HG02870 (cell line): ENCODE data around the gene EDDM13.
"Not testable (repeated sequence)": the region's sequence is repeated elsewhere in the genome, so short reads cannot be mapped to it uniquely, and the experiment has no call there.

Experiments used
- ATAC-seq: cut with Tn5 transposase; IDR thresholded peaks from one replicate; pipeline ENCODE4 v1.9.1; 2021; ENCODE audit warnings: mild to moderate bottlenecking, moderate library complexity; ENCODE audit not compliant: unreplicated experiment

Gene EDDM13, protein sequence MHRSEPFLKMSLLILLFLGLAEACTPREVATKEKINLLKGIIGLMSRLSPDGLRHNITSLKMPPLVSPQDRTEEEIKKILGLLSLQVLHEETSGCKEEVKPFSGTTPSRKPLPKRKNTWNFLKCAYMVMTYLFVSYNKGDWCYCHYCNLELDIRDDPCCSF

DNA sequence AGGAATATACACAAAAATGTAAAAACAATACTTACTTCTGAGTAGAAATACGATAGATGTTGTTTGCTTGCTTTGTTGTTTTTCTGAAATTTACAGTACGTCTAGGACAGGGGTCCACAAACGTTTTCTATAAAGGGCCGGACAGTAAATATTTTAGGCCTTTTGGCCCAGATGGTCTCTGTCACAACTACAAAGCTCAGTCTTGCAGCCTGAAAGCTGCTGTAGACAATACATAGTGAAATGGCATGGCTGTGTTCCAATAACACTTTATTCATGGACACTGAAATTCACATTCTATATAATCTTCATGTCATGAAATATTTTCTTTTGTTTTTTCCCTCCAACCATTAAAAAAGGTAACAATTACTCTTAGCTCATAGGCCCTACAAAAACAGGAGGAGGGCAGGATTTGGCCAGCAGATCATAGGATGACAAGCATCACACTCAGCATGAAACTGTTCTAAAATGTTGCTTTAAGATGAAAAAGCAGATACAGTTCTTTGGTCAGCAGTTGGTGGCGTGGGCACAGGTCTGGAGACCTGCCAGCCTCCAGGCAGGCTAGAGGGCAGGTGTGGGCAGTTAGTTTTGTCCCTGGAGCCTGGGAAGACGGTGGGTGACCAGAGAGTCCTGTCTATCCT, at the start of gene EDDM13:
Gene EDDM13 (plus strand): TSS at position 588 of the 638 bp plus-strand sequence. CDS start 87 bp downstream, outside the sequence.
- ATAC-seq = no peak

GRCh38 chr19:56222901-56223300, 49.6 kb upstream of the EDDM13 start:
- no peak for ATAC-seq

DNA sequence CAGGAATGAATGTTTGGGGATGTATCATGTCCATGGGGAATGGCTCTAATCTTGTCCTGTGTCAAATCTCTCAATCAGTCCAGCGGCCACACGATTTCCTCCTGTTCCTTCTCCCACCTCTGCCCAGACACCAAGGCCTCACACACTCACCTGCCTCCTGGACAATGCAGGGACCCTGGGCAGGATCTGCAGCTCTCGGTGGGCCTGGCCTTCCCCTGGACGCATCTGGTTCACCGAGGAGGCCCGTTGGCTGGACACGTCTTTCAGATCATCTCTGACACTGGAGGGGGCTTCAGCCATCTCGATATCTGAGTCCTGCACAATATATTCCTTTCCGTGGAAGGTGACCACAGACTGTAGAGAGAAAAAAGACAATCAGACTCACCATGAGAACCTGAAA, 49.1 kb upstream of the EDDM13 start:
- no peak for ATAC-seq

DNA sequence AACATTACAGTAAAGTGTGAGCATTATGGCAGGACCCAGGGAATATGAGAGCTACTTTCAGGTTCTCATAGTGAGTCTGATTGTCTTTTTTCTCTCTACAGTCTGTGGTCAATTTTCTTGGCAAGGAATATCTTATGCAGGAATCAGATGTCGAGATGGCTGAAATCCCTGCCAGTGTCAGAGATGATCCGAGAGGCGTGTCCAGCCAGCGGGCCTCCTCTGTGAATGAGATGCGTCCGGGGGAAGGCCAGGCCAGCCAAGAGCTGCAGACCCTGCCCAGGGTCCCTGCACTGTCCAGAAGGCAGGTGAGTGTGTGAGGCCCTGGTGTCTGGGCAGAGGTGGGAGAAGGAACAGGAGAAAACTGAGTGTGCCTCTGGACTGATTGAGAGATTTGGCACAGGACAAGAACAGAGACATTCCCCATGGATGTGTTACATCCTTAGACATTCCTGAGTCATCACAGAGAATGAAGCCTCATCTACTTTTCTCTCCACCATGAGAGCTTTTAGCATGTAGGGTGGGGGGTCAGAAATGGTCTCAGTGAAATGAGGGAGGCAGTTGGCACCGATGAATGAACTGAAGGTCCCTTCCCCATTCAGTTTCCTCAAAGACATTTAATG, 27.3 kb upstream of the EDDM13 start:
- no peak for ATAC-seq

GRCh38 chr19:56245764-56246163, 26.8 kb upstream of the EDDM13 start:
- not testable (repeated sequence) for ATAC-seq

DNA sequence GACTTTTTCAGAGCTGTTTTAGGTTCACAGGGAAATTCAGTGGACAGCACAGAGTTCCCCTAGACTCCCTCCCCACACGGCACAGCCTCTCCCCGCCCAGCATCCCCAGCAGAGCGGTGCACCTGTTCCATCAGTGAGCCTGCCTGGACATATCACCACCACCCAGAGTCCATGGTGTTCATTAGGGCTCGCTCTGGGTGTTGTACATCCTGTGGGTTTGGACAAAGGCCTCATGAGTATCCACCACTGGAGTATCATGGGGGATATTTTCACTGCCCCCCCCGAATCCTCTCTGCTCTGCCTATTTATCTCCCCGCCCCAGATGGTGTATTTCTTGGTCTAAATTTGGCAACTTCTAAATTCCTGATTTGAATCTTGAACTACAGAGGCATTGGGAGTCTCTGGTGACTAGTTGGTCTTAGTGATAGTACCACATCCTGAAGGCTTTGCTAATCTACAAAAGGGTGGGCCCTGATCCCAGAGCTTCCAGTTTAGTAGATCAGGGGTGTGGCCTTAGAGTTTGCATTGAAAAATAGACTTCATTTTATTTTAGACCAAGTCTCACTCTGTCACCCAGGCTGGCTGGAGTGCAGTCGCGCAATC, 23.7 kb upstream of the EDDM13 start:
- not testable (repeated sequence) for ATAC-seq

- ATAC-seq = no peak
Observed at GRCh38 chr19:56252699-56253422, 19.7 kb upstream of the EDDM13 start.

DNA sequence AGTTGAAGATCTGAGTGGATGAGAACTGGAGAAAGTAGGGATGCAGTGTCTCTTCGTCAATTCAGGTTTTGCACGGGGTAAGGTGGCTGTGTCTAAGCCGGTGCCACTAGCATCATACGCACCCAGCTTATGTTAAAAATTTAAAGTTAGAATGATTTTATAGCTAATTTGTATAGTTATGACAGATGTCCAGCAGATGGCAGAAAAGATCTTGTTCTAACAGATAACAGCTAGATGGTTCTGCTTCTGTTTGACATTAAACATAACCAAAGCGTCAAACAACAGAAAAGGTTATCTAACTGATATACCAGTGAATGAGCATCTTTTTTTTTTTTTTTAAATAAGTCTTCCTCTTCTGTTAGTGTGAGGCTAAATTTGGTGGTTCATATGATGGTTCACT, 18.8 kb upstream of the EDDM13 start:
- no peak for ATAC-seq

DNA sequence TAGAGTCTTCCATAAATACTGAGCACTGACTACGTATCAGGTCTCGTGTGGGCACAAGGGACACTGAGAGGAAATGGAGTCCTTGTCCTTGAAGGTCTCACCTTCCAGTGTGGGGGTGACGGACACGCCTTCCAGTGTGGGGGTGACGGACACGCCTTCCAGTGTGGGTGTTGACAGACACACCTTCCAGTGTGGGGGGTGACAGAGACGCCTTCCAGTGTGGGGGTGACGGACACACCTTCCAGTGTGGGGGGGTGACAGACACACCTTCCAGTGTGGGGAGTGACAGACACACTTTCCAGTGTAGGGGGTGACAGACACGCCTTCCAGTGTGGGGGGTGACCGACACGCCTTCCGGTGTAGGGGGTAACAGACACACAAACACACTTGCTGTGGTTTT, 14.3 kb upstream of the EDDM13 start:
- no peak for ATAC-seq

DNA sequence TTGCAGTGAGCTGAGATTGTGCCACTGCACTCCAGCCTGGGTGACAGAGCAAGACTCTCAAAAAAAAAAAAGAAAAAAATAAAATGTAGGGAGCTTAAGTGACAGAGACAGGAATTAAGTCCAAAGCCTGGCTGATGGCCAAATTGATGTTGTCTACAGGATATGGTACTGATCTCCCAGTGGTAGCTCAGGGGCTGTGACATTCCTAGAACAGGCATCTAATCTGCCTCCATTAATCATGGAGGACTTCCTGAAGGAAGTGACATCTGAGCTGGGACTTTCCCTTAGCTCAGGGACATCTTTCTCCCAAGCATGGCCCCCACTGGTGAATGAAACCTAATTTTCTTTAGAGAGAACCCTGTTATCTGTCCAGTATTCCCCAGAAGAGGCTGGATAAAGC, 11.4 kb upstream of the EDDM13 start:
- no peak for ATAC-seq

- not testable (repeated sequence) for ATAC-seq
Observed at GRCh38 chr19:56261932-56262331, 10.6 kb upstream of the EDDM13 start.

GRCh38 chr19:56263319-56263718, 9.2 kb upstream of the EDDM13 start:
- ATAC-seq = no peak

GRCh38 chr19:56266051-56266450, 6.5 kb upstream of the EDDM13 start:
- ATAC-seq = no peak

GRCh38 chr19:56269348-56269747, 3.2 kb upstream of the EDDM13 start:
- ATAC-seq = no peak

DNA sequence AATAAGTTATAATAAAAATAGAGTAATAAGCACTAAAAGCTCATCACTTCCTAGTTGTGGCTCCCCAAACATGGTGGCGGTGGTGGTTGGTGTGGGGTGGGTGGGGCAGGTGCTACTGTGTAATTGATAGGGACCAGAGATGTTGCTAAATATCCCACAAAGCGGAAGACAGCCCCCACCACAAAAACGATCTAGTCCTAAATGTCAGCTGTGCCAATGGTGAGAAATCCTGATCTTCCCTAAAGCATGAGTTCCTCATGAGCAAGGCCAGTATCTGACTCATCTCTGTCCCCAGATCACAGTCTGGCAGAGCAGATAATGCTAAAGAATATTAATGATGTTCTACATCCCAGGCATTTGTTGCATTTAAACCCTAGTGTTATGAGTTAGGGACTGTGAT, 1.9 kb upstream of the EDDM13 start:
- ATAC-seq = no peak

GRCh38 chr19:56271151-56271550, 1.4 kb upstream of the EDDM13 start:
- ATAC-seq = no peak

- ATAC-seq = no peak
Observed at GRCh38 chr19:56273563-56274117, 1.1 kb downstream of the EDDM13 start.

DNA sequence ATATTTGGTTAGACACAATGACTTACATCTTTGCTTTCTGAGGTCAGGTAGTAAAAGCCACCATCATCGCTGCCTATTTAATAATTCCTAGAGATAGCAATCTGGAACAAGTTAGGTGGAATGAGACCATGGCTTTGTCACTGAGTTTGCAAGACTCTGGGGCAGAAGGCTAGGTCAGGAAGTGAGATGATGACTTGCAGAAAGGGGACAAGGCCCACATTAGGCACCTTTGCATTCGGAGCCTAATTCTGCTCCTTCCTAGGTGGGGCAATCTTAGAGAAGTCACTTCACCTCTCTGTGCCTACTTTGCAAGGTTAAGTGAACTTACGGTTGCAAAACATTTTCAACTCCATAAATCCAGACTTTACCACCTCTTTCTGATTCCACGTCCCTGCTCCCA, 10.3 kb downstream of the EDDM13 start:
- no peak for ATAC-seq

- no peak for ATAC-seq
Observed at GRCh38 chr19:56284746-56285145, 12.2 kb downstream of the EDDM13 start.

DNA sequence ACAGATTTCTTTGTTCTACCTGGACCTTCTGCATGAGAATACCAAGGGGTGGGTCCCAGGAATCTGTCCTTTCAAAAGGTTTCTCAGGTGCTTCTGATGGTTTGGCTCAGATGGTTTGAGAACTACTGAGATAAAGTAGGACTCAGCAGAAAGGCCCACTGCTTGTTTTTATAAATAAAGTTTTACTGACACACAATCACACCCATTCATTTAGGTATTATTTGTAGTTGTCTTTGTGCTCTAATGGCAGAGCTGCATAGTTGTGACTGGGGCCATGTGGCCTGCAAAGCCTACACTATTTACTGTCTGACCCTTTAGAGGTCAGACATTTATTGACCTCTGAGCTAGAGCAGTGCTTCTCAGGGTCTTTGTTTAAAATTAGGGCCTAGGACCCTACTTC, 17.6 kb downstream of the EDDM13 start:
- no peak for ATAC-seq

DNA sequence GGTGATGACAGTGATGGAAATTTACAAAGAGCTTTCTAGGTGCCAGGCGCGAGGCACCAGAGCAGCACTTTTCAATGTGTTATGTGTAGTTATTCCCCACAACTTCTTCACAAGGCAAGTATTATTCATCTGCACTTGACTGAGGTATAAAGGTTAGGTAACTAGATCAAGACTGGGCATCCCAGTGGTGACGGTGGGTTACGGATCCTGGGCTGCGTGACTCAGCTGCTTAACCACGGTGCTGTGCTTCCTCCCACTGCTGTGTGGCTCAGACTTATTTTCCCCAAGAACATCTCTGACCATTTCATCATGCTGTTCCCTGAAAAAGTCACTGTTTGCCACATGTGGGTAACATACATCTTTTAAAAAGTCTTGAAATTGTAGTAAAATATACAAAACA, 19.3 kb downstream of the EDDM13 start:
- no peak for ATAC-seq
